Measurements from ENCODE around the gene CTBP1.

CTBP1 gene

DNA sequence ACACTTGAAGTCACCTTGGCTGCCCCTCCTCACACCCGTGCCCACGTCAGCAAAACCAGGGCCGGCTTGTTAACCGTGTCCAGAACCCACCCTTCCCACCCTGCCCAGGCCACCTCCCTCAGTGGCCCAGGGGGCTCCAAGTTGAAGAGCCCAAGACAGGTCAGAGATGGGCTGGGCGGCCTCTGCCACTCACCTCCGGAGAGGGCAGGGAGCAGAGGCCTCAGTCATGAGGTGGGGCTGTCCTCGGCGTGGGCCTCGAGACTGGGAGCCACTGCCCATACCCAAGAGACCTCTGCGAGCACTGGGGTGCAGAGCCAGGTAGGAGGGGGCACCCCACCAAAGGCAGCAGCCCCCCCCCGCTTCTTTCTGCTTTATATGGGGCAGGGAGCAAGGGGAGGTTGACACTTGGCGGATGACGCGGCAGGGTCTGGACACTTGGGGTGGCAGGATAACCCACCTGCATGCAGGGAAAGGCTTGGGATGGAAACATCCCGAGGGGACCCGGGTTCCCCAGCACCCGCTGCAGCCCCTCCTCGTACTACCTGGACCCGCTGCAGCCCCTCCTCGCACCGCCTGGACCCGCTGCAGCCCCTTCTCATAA lies 38.6 kb downstream of the CTBP1 start:
- Histone ChIP-seq H3K27me3 (ENCODE audit: insufficient read depth, low read length) (no peaks in the 10 kb centered on the region), H3K36me3 (ENCODE audit: insufficient read depth, low read length) (peaks cover 43% of the 10 kb centered on the region), H3K9me3 (ENCODE audit: insufficient read depth, low read depth, low read length) (no peaks in the 10 kb centered on the region), H3K4me3 (ENCODE audit: low read length) (no peak overlapping the region), H3K27ac (ENCODE audit: low read depth, low read length) (no peak overlapping the region), H3K9ac (ENCODE audit: low read depth, low read length) (no peak overlapping the region), H3K4me1 (ENCODE audit: insufficient read depth, low read length) (no peaks in the 10 kb centered on the region)
- 93% methylated on average over 22 of the region's 22 CpGs for WGBS

GRCh38 chr4:1209821-1210220 lies 39.1 kb downstream of the CTBP1 start:
- Histone ChIP-seq H3K27ac (ENCODE audit: low read depth, low read length) (no peak overlapping the region), H3K9ac (ENCODE audit: low read depth, low read length) (no peak overlapping the region), H3K36me3 (ENCODE audit: insufficient read depth, low read length) (peaks cover 38% of the 10 kb centered on the region), H3K9me3 (ENCODE audit: insufficient read depth, low read depth, low read length) (no peaks in the 10 kb centered on the region), H3K4me3 (ENCODE audit: low read length) (no peak overlapping the region), H3K4me1 (ENCODE audit: insufficient read depth, low read length) (no peaks in the 10 kb centered on the region), H3K27me3 (ENCODE audit: insufficient read depth, low read length) (no peaks in the 10 kb centered on the region)
- whole genome bisulfite sequencing, result 89% methylated on average over 11 of the region's 11 CpGs

DNA sequence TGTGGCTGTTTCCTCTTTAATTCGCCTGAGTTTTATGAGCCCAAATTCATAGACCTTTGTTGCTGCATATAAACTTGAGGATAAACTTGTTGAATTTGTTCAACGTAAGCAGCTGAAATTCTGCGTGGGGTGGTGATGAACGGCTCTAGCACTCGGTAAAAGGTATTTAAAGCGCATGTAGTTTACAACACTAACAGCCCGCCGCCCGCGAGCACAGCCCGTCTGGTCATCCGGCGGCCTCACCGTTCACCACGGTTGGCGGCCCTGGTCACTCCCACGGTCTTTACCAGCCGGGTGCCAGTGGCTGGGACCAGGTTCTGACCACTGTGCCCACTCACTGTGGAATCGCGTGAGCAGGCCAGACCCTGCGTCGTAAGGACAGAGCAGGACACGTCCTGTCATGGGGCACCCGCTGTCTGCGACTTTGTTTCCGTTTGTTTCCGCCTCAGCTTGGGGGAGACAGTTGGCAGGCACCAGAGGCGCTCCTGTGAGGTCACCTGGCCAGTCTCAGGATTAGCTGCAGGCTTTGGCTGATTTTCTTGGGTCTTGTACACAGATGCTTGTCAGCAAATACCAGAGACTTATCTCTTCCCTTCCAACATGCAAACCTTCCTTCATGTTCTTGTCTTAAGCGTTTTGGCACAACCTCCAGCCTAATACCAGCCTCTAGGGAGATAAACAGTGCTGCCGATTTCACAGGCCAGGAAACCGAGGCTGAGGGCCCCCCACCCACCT lies 39.8 kb downstream of the CTBP1 start:
- Histone ChIP-seq H3K4me3 (ENCODE audit: low read length) (no peak overlapping the region), H3K9ac (ENCODE audit: low read depth, low read length) (no peak overlapping the region), H3K36me3 (ENCODE audit: insufficient read depth, low read length) (peaks cover 33% of the 10 kb centered on the region), H3K27me3 (ENCODE audit: insufficient read depth, low read length) (no peaks in the 10 kb centered on the region), H3K4me1 (ENCODE audit: insufficient read depth, low read length) (no peaks in the 10 kb centered on the region), H3K27ac (ENCODE audit: low read depth, low read length) (no peak overlapping the region), H3K9me3 (ENCODE audit: insufficient read depth, low read depth, low read length) (no peaks in the 10 kb centered on the region)
- 95% methylated on average over 31 of the region's 31 CpGs for WGBS

DNA sequence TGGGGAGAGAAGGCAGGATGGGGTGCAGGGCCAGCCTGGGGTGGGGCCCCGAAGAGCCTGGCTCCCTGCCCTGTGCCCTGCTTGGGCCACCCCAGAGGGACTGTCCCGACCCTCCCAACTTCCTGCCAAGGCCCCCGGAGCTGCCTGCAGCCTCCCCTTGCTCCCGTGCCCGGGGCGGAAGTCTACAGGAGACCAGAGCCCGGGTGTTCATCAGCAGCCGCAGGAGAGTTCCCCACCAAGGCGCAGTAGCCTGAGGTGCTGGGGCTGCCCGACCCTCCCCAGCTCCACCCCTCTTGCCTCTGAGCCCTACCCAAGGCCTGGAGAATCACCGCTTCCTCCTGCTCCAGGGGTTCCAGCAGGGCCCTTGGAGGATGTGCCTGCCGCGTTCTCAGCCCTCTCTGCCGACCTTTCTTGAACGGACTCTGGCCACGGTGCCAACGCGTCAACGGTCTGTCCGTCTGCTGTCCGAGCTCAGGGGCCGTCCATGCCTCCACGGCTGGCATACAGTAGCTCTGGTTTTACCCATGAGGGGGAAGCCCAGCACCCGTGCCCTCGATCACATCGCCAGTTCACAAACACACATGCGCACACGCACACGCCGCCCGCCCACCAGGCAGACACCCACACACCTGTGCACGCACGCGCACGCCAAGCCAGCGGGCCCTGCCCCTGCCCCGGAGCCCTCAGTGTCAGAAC lies 40.5 kb downstream of the CTBP1 start:
- 95% methylated on average over 37 of the region's 37 CpGs for WGBS
- Histone ChIP-seq H3K36me3 (ENCODE audit: insufficient read depth, low read length) (peaks cover 26% of the 10 kb centered on the region), H3K27ac (ENCODE audit: low read depth, low read length) (no peak overlapping the region), H3K9me3 (ENCODE audit: insufficient read depth, low read depth, low read length) (no peaks in the 10 kb centered on the region), H3K4me1 (ENCODE audit: insufficient read depth, low read length) (no peaks in the 10 kb centered on the region), H3K4me3 (ENCODE audit: low read length) (no peak overlapping the region), H3K9ac (ENCODE audit: low read depth, low read length) (no peak overlapping the region), H3K27me3 (ENCODE audit: insufficient read depth, low read length) (no peaks in the 10 kb centered on the region)

DNA sequence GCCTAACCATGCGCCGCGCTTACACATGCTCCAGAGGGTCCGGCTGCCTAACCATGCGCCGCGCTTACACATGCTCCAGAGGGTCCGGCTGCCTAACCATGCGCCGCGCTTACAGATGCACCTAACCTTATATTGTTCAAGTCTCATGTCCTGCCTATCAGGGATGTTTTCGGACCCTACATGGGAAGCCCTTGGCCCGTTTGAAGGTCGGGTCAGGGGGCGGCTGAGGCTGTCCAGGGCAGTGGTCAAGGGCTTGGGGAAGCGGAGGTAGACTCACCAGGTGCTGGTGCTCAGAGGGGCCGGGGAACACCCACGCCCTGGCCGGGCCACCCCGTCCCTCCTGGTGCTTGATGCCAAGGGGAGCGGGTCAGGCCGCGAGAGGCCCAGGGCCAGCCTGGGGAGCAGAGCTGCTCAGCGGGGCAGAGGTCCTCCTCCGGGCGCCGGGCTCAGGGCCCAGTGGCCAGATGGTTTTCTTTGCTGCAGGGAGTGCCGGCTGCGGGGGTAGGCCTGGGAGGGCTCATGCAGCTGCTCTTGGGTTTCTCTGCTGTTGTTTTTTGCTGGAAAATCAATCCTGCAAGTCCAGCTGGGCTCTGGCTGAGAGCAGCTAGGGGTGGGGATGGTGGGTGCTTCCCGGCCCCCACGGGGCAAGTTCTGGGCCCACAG lies 41.2 kb downstream of the CTBP1 start:
- no peaks in the 10 kb centered on the region for H3K9me3 ChIP-seq (ENCODE audit: insufficient read depth, low read depth, low read length)
- 95% methylated on average over 28 of the region's 31 CpGs for WGBS
- no peaks in the 10 kb centered on the region for H3K4me1 ChIP-seq (ENCODE audit: insufficient read depth, low read length)
- no peak overlapping the region for H3K9ac ChIP-seq (ENCODE audit: low read depth, low read length)
- H3K4me3 ChIP-seq (ENCODE audit: low read length), result no peak overlapping the region
- peaks cover 19% of the 10 kb centered on the region for H3K36me3 ChIP-seq (ENCODE audit: insufficient read depth, low read length)
- H3K27ac ChIP-seq (ENCODE audit: low read depth, low read length), result no peak overlapping the region
- no peaks in the 10 kb centered on the region for H3K27me3 ChIP-seq (ENCODE audit: insufficient read depth, low read length)

- 93% methylated on average over 12 of the region's 12 CpGs for WGBS
- H3K27ac ChIP-seq (ENCODE audit: low read depth, low read length), result no peak overlapping the region
- peaks cover 14% of the 10 kb centered on the region for H3K36me3 ChIP-seq (ENCODE audit: insufficient read depth, low read length)
- no peaks in the 10 kb centered on the region for H3K9me3 ChIP-seq (ENCODE audit: insufficient read depth, low read depth, low read length)
- H3K4me1 ChIP-seq (ENCODE audit: insufficient read depth, low read length), result no peaks in the 10 kb centered on the region
- no peak overlapping the region for H3K4me3 ChIP-seq (ENCODE audit: low read length)
- no peaks in the 10 kb centered on the region for H3K27me3 ChIP-seq (ENCODE audit: insufficient read depth, low read length)
- H3K9ac ChIP-seq (ENCODE audit: low read depth, low read length), result no peak overlapping the region
These were observed 41.8 kb downstream of the CTBP1 start for GRCh38 chr4:1207157-1207470.

- WGBS, result 93% methylated on average over 21 of the region's 21 CpGs
- no peaks in the 10 kb centered on the region for H3K9me3 ChIP-seq (ENCODE audit: insufficient read depth, low read depth, low read length)
- no peak overlapping the region for H3K4me3 ChIP-seq (ENCODE audit: low read length)
- H3K36me3 ChIP-seq (ENCODE audit: insufficient read depth, low read length), result peaks cover 9% of the 10 kb centered on the region
- H3K9ac ChIP-seq (ENCODE audit: low read depth, low read length), result no peak overlapping the region
- no peak overlapping the region for H3K27ac ChIP-seq (ENCODE audit: low read depth, low read length)
- no peaks in the 10 kb centered on the region for H3K27me3 ChIP-seq (ENCODE audit: insufficient read depth, low read length)
- H3K4me1 ChIP-seq (ENCODE audit: insufficient read depth, low read length), result no peaks in the 10 kb centered on the region
These were observed 42.4 kb downstream of the CTBP1 start for GRCh38 chr4:1206299-1207156.

DNA sequence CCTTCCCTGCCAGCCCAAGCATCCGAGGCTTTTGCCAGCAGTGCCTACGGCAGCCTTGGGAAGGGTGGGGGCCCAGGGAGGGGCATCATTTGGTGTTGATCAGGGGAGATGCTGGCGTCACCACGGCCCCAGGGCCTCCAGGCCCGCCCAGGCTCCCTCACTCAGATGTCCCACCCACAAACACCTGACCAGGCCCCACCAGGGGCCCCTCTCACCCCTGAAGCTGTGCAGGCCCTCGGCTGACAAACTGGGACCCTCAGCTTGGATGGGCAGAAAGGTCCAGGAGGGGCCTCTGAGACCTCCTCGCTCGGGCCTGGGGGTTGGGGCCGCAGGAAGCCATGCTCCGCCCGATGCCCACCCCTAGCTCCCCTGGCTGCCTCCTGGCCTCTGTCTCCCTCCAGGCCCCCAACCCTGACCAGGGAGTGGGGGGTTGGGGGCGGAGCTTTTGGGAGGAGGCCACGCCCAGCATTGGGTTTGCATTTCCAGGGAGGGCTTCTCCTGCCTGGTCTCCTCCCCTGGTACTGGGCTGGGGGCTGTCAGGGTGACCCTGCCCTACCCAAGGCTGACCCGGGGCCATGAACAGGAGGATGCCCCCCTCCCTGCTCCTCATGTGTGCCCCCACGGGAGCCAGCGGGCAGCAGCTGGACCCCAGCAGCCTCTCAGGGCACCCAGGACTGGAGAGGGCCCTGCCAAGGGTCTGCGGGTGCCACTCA lies 43.2 kb downstream of the CTBP1 start:
- no peaks in the 10 kb centered on the region for H3K27me3 ChIP-seq (ENCODE audit: insufficient read depth, low read length)
- H3K36me3 ChIP-seq (ENCODE audit: insufficient read depth, low read length), result peaks cover 1% of the 10 kb centered on the region
- no peaks in the 10 kb centered on the region for H3K4me1 ChIP-seq (ENCODE audit: insufficient read depth, low read length)
- H3K27ac ChIP-seq (ENCODE audit: low read depth, low read length), result no peak overlapping the region
- H3K4me3 ChIP-seq (ENCODE audit: low read length), result no peak overlapping the region
- 92% methylated on average over 17 of the region's 17 CpGs for WGBS
- H3K9ac ChIP-seq (ENCODE audit: low read depth, low read length), result no peak overlapping the region
- H3K9me3 ChIP-seq (ENCODE audit: insufficient read depth, low read depth, low read length), result no peaks in the 10 kb centered on the region

DNA sequence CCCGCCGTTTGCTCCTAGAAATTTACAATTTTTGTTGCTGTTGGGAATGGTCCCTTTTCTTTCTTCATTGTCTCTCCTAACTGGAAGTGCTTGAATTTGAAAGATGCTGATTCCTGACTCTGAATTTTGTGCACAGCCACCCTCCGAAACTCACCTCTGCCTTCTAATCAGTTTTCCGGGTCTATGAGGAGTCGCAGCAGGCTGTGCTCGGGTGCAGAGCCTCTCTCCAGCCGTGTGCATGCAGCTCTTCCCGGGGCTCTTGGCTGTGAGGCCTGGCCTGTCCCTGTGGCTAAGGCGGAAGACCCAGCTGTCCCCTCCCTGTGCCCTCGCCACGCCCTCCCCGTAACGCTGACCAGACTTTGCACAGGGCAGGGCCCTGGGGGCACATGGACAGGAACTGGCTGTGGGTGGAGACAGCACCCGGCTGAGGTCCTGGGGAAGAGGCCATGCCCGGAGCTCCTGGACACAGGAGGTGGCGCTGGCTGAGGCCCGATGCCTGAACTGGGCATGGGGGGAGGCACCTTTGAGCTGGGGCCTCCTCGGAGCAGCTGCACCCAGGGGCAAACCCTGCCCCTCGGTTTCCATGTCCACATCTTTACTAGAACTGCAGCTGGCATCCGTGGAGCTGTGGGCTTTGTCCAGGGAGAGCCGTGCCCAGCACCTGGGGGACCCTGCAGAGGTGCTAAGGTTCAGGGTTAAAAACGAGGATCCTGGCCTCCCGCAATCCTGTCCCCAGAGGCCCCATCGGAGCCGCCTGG lies 43.9 kb downstream of the CTBP1 start:
- Histone ChIP-seq H3K36me3 (ENCODE audit: insufficient read depth, low read length) (no peaks in the 10 kb centered on the region), H3K4me3 (ENCODE audit: low read length) (no peak overlapping the region), H3K4me1 (ENCODE audit: insufficient read depth, low read length) (no peaks in the 10 kb centered on the region), H3K9me3 (ENCODE audit: insufficient read depth, low read depth, low read length) (no peaks in the 10 kb centered on the region), H3K27me3 (ENCODE audit: insufficient read depth, low read length) (no peaks in the 10 kb centered on the region), H3K9ac (ENCODE audit: low read depth, low read length) (no peak overlapping the region), H3K27ac (ENCODE audit: low read depth, low read length) (no peak overlapping the region)
- WGBS, result 91% methylated on average over 25 of the region's 25 CpGs

- no peak overlapping the region for H3K27ac ChIP-seq (ENCODE audit: low read depth, low read length)
- WGBS, result 96% methylated on average over 21 of the region's 21 CpGs
These were observed 44.6 kb downstream of the CTBP1 start for GRCh38 chr4:1204286-1204827.

More at GRCh38 chr4:1204286-1204827, 44.6 kb downstream of the CTBP1 start:
- H3K36me3 ChIP-seq (ENCODE audit: insufficient read depth, low read length), result no peaks in the 10 kb centered on the region
- no peaks in the 10 kb centered on the region for H3K4me1 ChIP-seq (ENCODE audit: insufficient read depth, low read length)
- no peak overlapping the region for H3K9ac ChIP-seq (ENCODE audit: low read depth, low read length)
- H3K27me3 ChIP-seq (ENCODE audit: insufficient read depth, low read length), result no peaks in the 10 kb centered on the region
- H3K4me3 ChIP-seq (ENCODE audit: low read length), result no peak overlapping the region
- H3K9me3 ChIP-seq (ENCODE audit: insufficient read depth, low read depth, low read length), result no peaks in the 10 kb centered on the region
